B cell (primary cell): ENCODE results near the gene CDCA5. TPM values are rescaled to one million over a fixed set of nuclear protein-coding genes. Genes with fewer than 3 reads are reported as not detected.
A peak's percentile ranks its signal among the peaks of the same experiment; 100 is the strongest.

Source experiments
- ATAC-seq: fragments of 200-7000 bp; cut with Tn5 transposase; one replicate; pipeline ENCODE4 v1.10.0; 2021; ENCODE audit warnings: low read depth, mild to moderate bottlenecking, moderate number of reproducible peaks, moderate library complexity
- CTCF ChIA-PET: fragments of 350-600 bp; sonication (Branson Sonifier 250); formaldehyde crosslinking; loops from one replicate; lab custom pipeline; 2021; ENCODE audit warnings: antibody characterized with exemption, inconsistent platforms; lab: Charles Lee
- POLR2A ChIA-PET: fragments of 350-600 bp; sonication (Branson Sonifier 250); formaldehyde crosslinking; loops from one replicate; lab custom pipeline; 2021; ENCODE audit warnings: antibody characterized with exemption; lab: Charles Lee
- DNase-seq: peaks from one replicate; pipeline ENCODE4 v3.0.0; 2013
- H2AFZ ChIP-seq: 2 replicates; pipeline ENCODE4 v1.6.1; 2012; ENCODE audit warnings: mild to moderate bottlenecking, low read depth, low read length; ENCODE audit not compliant: insufficient read depth, poor library complexity, severe bottlenecking
- H3K27ac ChIP-seq, 2 donors: 1 replicate in 1 of 2; 2 replicates in 1 of 2; pipeline ENCODE4 v1.5.1; 2012 to 2013; ENCODE audit warnings: low read length in 2 of 2, mild to moderate bottlenecking in 2 of 2, moderate library complexity in 1 of 2
- H3K27me3 ChIP-seq, 4 experiments: fragments of 200-600 bp in 1 of 4; sonication (generic) in 1 of 4; replicated peaks in 1 of 4; 1 replicate in 2 of 4; 2 replicates in 2 of 4; pipeline versions ENCODE4 v1.6.1 to v1.7.0; 2013 to 2016; ENCODE audit warnings: low read length in 3 of 4, mild to moderate bottlenecking in 2 of 4, mixed read lengths in 1 of 4, moderate library complexity in 1 of 4; ENCODE audit not compliant: insufficient read depth in 4 of 4, control insufficient read depth in 3 of 4; ENCODE audit errors: control extremely low read depth in 1 of 4
- H3K36me3 ChIP-seq, 2 experiments: replicated peaks in 1 of 2; 1 replicate in 1 of 2; 2 replicates in 1 of 2; pipeline versions ENCODE4 v1.6.1 to v1.7.1; 2013; ENCODE audit warnings: low read length in 1 of 2; ENCODE audit not compliant: insufficient read depth in 2 of 2, control insufficient read depth in 1 of 2; ENCODE audit errors: control extremely low read depth in 1 of 2, extremely low read depth in 1 of 2
- H3K4me1 ChIP-seq, 2 donors: fragments of 200-600 bp in 1 of 2; sonication (generic) in 1 of 2; 1 replicate in 1 of 2; 2 replicates in 1 of 2; pipeline versions ENCODE4 v1.5.1 to v1.6.1; 2013 to 2017; ENCODE audit warnings: low read length in 2 of 2; ENCODE audit not compliant: control insufficient read depth in 2 of 2, insufficient read depth in 2 of 2
- H3K4me2 ChIP-seq: replicated peaks from 2 replicates; pipeline ENCODE3; 2012; ENCODE audit warnings: mild to moderate bottlenecking, low read depth, low read length; ENCODE audit not compliant: poor library complexity, severe bottlenecking
- H3K4me3 ChIP-seq, 5 experiments: fragments of 200-600 bp in 1 of 5; sonication (generic) in 1 of 5; 1 replicate in 3 of 5; 2 replicates in 2 of 5; pipeline versions ENCODE4 v1.5.1 to v1.7.0; 2011 to 2016; ENCODE audit warnings: low read length in 4 of 5, mild to moderate bottlenecking in 4 of 5, low read depth in 2 of 5, control low read depth in 1 of 5, moderate library complexity in 1 of 5; ENCODE audit not compliant: insufficient read depth in 1 of 5; ENCODE audit errors: control extremely low read depth in 1 of 5, extremely low read depth in 1 of 5
- H3K79me2 ChIP-seq: fragments of 200-600 bp; sonication (generic); one replicate; pipeline ENCODE4 v1.6.0; 2016; ENCODE audit warnings: low read length; ENCODE audit not compliant: control insufficient read depth, insufficient read depth
- H3K9ac ChIP-seq: fragments of 200-600 bp; sonication (generic); 2 replicates; pipeline ENCODE4 v1.6.1; 2017; ENCODE audit warnings: mild to moderate bottlenecking, low read length, moderate library complexity
- H3K9me3 ChIP-seq, 3 donors: one replicate each; pipeline versions ENCODE4 v1.6.1 to v1.7.1; 2013; ENCODE audit warnings: low read length in 2 of 3; ENCODE audit not compliant: control insufficient read depth in 2 of 3, insufficient read depth in 1 of 3; ENCODE audit errors: control extremely low read depth in 1 of 3
- H4K20me1 ChIP-seq: 2 replicates; pipeline ENCODE4 v1.6.0; 2012; ENCODE audit warnings: mild to moderate bottlenecking, low read length; ENCODE audit not compliant: insufficient read depth, control insufficient read depth, poor library complexity, severe bottlenecking
- H3K27ac Mint-ChIP-seq: one replicate; pipeline ENCODE4 v1.8.0; 2021; ENCODE audit warnings: mixed read lengths
- H3K27me3 Mint-ChIP-seq: one replicate; pipeline ENCODE4 v1.8.0; 2021; ENCODE audit warnings: mixed read lengths
- H3K4me1 Mint-ChIP-seq: one replicate; pipeline ENCODE4 v1.8.0; 2021; ENCODE audit warnings: mixed read lengths
- H3K4me3 Mint-ChIP-seq: one replicate; pipeline ENCODE4 v1.8.0; 2021; ENCODE audit warnings: mixed read lengths
- H3K9me3 Mint-ChIP-seq: one replicate; pipeline ENCODE4 v1.8.0; 2022; ENCODE audit warnings: mixed read lengths; ENCODE audit not compliant: insufficient read depth
- EZH2 ChIP-seq: IDR thresholded peaks from 2 replicates; pipeline ENCODE4 v1.6.1; 2012; ENCODE audit warnings: borderline replicate concordance, low read depth, mild to moderate bottlenecking, moderate library complexity, low read length; ENCODE audit not compliant: insufficient read depth, poor library complexity, severe bottlenecking
- WGBS: methylation state at CpG from one replicate; pipeline ENCODE4 v1.1.5; 2013; ENCODE audit warnings: missing lambda C conversion rate; ENCODE audit not compliant: insufficient coverage; 5-methylcytosine and 5-hydroxymethylcytosine counted together
- intact Hi-C: fragments of 100-400 bp; cut with micrococcal nuclease; formaldehyde crosslinking; loops from one replicate; pipeline ENCODE4 v1.10.0; 2022
- polyA plus RNA-seq: library from polyadenylated mRNA; depleted of rRNA; stranded (reverse); fragments of >200 nt; gene quantifications from 2 replicates; pipeline ENCODE4 v1.2.3, GENCODE V29; 2012
- total RNA-seq, 2 donors: library from RNA; stranded (reverse); fragments of 120-200 nt in 1 of 2; gene quantifications; 1 replicate in 1 of 2; 2 replicates in 1 of 2; pipeline versions ENCODE4 v1.2.3 to v1.2.4, GENCODE V29; 2013 to 2022
- TF ChIP-seq, protein P1 (sequence below): fragments of 200-600 bp; IDR thresholded peaks from one replicate; pipeline ENCODE4 v1.8.0; 2022; ENCODE audit warnings: antibody characterized with exemption, mild to moderate bottlenecking

Gene CDCA5
- total and polyA plus RNA-seq, 2 donors (not counting 1 experiment from before 2014, with no cell fraction given) = 1.1 to 1.4 TPM

DNA sequence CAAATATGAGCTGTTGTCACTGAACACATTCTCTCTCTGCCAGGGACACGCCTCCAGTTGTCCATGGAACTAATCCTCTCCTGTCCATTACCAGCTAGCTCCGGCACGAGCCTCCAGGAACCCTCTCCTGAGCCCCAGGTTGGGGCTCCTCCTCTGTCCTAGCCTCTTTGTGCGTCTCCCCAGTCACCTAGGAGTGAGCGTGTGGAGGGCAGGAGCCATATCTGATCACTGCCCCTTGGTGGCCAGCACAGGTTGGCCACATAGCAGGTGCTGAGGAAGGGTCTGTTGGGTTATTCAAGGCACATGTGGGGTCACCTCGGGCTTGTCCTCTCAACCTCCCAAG lies 48.0 kb upstream of the CDCA5 start:
- peaks cover 65% of the 10 kb centered on the region for H3K4me1 Mint-ChIP-seq
- peak overlapping the region; percentile 99 for H3K27ac Mint-ChIP-seq
- no peaks in the 10 kb centered on the region for H3K9me3 Mint-ChIP-seq
- Histone ChIP-seq H3K9ac (peak overlapping the region; percentile 99), H3K27me3 (no peaks in the 10 kb centered on the region), H3K4me1 (peaks cover 43 to 72% of the 10 kb centered on the region in 2 donors), H4K20me1 (peaks cover 72% of the 10 kb centered on the region), H3K27ac (peak overlapping the region; percentile 98 to 99), H3K79me2 (peaks cover 70% of the 10 kb centered on the region), H3K4me2 (peak overlapping the region; percentile 89), H3K4me3 (peak overlapping the region; percentile 13 to 99 (median 96)), H3K9me3 (no peaks in the 10 kb centered on the region), H3K36me3 (peaks cover 3 to 55% of the 10 kb centered on the region in 2 experiments), H2AFZ (no peak overlapping the region)
- no peaks in the 10 kb centered on the region for H3K27me3 Mint-ChIP-seq
- ChIA-PET POLR2A (interaction anchor here (0.5 to 8.8 kb wide), 6 partner anchors 12 to 130 kb away, joined by 3 to 160 read pairs (median 5); partner anchors contain the start of genes CAPN1, FAU, MRPL49 and POLA2), CTCF (interaction anchor here (0.6 to 7.5 kb wide), 9 partner anchors 10 to 284 kb away, joined by 3 to 64 read pairs (median 9); partner anchors contain the start of genes CAPN1, FAU, MRPL49 and TM7SF2)
- peak overlapping the region; percentile 97 for H3K4me3 Mint-ChIP-seq
- intact Hi-C loops = loop anchor here (1.0 to 5.0 kb wide), 5 partner anchors 10 to 485 kb away; partner anchors contain the start of genes CAPN1, FAU, MRPL49 and PCNX3
- WGBS = 64% methylated on average over 4 of the region's 6 CpGs
- TF ChIP-seq, protein P1, sequence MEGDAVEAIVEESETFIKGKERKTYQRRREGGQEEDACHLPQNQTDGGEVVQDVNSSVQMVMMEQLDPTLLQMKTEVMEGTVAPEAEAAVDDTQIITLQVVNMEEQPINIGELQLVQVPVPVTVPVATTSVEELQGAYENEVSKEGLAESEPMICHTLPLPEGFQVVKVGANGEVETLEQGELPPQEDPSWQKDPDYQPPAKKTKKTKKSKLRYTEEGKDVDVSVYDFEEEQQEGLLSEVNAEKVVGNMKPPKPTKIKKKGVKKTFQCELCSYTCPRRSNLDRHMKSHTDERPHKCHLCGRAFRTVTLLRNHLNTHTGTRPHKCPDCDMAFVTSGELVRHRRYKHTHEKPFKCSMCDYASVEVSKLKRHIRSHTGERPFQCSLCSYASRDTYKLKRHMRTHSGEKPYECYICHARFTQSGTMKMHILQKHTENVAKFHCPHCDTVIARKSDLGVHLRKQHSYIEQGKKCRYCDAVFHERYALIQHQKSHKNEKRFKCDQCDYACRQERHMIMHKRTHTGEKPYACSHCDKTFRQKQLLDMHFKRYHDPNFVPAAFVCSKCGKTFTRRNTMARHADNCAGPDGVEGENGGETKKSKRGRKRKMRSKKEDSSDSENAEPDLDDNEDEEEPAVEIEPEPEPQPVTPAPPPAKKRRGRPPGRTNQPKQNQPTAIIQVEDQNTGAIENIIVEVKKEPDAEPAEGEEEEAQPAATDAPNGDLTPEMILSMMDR = no peak
- no peak for TF ChIP-seq EZH2
- no peak for DNase-seq
- no peak for ATAC-seq

DNA sequence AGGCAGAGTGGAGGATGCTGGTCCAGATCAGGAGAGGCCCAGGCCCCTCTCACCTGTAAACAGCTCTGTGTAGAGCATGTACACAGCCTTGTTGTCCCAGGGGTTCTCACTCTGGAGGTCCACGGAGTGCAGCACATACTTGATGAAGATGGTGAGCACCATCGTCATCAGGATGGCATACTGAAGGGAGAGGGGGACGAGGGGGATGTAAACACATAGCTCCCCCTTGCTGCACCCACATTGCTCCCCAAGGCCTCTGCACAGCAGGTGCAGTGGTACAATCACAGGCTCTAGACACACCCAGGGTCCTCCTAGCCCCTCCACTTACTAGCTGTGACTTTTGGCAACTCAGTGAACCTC lies 47.6 kb upstream of the CDCA5 start:
- Histone ChIP-seq H3K4me3 (peak overlapping the region in 4 of 5 experiments; percentile 4 to 99 (median 97)), H3K27ac (peak overlapping the region; percentile 98 to 99), H4K20me1 (peaks cover 76% of the 10 kb centered on the region), H3K4me1 (peaks cover 43 to 72% of the 10 kb centered on the region in 2 donors), H3K4me2 (peak overlapping the region; percentile 89), H3K9ac (peak overlapping the region; percentile 99), H3K9me3 (no peaks in the 10 kb centered on the region), H3K36me3 (peaks cover 3 to 60% of the 10 kb centered on the region in 2 experiments), H2AFZ (no peak overlapping the region), H3K27me3 (no peaks in the 10 kb centered on the region), H3K79me2 (peaks cover 70% of the 10 kb centered on the region)
- no peak for ATAC-seq
- TF ChIP-seq, protein P1 = no peak
- TF ChIP-seq EZH2 = no peak
- 33% methylated on average over 1 of the region's 3 CpGs for WGBS
- Mint-ChIP-seq H3K4me3 (peak overlapping the region; percentile 97), H3K4me1 (peaks cover 62% of the 10 kb centered on the region), H3K27ac (peak overlapping the region; percentile 99), H3K27me3 (no peaks in the 10 kb centered on the region), H3K9me3 (no peaks in the 10 kb centered on the region)
- ChIA-PET POLR2A (interaction anchor here (0.5 to 8.8 kb wide), 4 partner anchors 12 to 131 kb away, joined by 4 to 160 read pairs (median 6); partner anchors contain the start of genes FAU, MRPL49, POLA2 and TM7SF2), CTCF (interaction anchor here (0.6 to 7.5 kb wide), 10 partner anchors 10 to 283 kb away, joined by 3 to 64 read pairs (median 8); partner anchors contain the start of genes CAPN1, FAU, MRPL49 and TM7SF2)
- peak; percentile 24 for DNase-seq
- intact Hi-C loops = loop anchor here (5.0 kb wide), 2 partner anchors 89 to 486 kb away; partner anchors contain the start of genes PCNX3 and SAC3D1
